Activated gamma-delta T cell treated with anti-CD3 and anti-CD28 coated beads, Interleukin-2, amount 50 U/mL, for 16 hours (primary cell): ENCODE measurements around the gene SOST.

Source experiments
- DNase-seq: peaks from one replicate; pipeline ENCODE4 v3.0.0-alpha.2; 2020; ENCODE audit warnings: low read depth

The SOST gene

GRCh38 chr17:43707184-43707583 is 51.4 kb downstream of the SOST start:
- no peak for DNase-seq

DNA sequence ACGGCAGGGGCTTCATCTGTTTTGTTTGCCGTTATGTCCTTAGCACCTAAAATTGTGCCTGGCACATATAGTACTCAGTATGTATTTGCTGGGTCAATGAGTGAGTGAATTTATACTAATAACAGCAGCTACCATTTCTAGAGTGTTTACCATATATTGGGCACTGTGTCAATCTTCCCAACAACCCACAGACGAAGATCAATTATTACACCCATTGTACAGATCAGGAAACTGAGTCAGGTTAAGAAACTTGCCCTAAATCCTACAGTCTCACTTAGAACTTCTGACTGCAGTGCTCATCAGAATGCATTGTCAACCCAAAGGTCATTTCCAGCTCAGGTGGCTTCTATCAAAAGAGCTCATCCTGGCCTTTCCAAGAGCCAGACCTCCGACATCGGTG is 52.4 kb downstream of the SOST start:
- no peak for DNase-seq
